Hepatocyte (in vitro differentiated cells): Measurements from ENCODE around the gene CHN1.

Source experiments
- EZH2 ChIP-seq: fragments of 200-600 bp; sonication (generic); IDR thresholded peaks from 2 replicates; pipeline ENCODE4 v1.6.1; 2016; ENCODE audit warnings: antibody characterized with exemption, mild to moderate bottlenecking, borderline replicate concordance
- TF ChIP-seq, protein P1 (sequence below): fragments of 200-600 bp; sonication (generic); IDR thresholded peaks from 2 replicates; pipeline ENCODE4 v1.5.1; 2016; ENCODE audit warnings: antibody characterized with exemption, mild to moderate bottlenecking; ENCODE audit not compliant: poor library complexity

DNA sequence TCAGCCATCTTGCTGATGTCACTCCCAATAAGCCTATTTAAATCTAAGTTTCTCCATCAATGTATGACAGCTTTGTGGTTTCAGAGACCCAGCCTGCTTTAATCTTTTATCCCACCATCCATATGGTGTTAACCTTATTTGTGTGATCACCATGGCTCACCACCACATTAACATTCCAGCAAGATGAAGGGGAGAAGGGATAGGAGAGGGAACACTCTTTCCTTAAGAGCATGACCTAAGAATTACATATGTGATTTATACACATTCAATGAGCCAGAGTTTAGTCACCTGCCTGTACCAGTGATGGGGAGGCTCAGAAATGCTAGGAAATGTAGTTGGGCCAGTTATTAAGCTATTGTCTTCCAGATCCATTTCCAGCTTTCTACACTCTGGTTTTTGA lies 44.5 kb upstream of the CHN1 start:
- TF ChIP-seq, protein P1, sequence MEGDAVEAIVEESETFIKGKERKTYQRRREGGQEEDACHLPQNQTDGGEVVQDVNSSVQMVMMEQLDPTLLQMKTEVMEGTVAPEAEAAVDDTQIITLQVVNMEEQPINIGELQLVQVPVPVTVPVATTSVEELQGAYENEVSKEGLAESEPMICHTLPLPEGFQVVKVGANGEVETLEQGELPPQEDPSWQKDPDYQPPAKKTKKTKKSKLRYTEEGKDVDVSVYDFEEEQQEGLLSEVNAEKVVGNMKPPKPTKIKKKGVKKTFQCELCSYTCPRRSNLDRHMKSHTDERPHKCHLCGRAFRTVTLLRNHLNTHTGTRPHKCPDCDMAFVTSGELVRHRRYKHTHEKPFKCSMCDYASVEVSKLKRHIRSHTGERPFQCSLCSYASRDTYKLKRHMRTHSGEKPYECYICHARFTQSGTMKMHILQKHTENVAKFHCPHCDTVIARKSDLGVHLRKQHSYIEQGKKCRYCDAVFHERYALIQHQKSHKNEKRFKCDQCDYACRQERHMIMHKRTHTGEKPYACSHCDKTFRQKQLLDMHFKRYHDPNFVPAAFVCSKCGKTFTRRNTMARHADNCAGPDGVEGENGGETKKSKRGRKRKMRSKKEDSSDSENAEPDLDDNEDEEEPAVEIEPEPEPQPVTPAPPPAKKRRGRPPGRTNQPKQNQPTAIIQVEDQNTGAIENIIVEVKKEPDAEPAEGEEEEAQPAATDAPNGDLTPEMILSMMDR = no peak
- TF ChIP-seq EZH2 = no peak
